MCF 10A (cell line): ENCODE measurements around the gene LRRFIP2. TPM values are rescaled to one million over a fixed set of nuclear protein-coding genes. Genes with fewer than 3 reads are reported as not detected.

ENCODE experiments used
- BruUV-seq: library from RNA; stranded (reverse); fragments of 400-500 nt; replicated peaks from 2 replicates; lab custom pipeline; 2021; lab: Mats Ljungman, UMichigan
- CTCF ChIA-PET: fragments of 300-600 bp; sonication (Branson Sonifier 250); formaldehyde crosslinking; extraction: SDS; loops from one replicate; lab custom pipeline; 2021; ENCODE audit warnings: antibody characterized with exemption, inconsistent platforms; lab: Yijun Ruan, JAX
- POLR2A ChIA-PET: fragments of 300-600, 350-650 bp; sonication (Branson Sonifier 250); formaldehyde crosslinking; extraction: SDS; loops from one replicate; lab custom pipeline; 2020; ENCODE audit warnings: antibody characterized with exemption, inconsistent platforms; lab: Yijun Ruan, JAX
- DNase-seq: peaks from one replicate; pipeline ENCODE4 v3.0.0-alpha.2; 2018; ENCODE audit not compliant: unreplicated experiment
- H3K27ac Mint-ChIP-seq: one replicate; pipeline ENCODE4 v1.8.0; 2022; ENCODE audit warnings: mild to moderate bottlenecking, low read depth, mixed read lengths; ENCODE audit not compliant: unreplicated experiment
- H3K27me3 Mint-ChIP-seq: one replicate; pipeline ENCODE4 v1.8.0; 2022; ENCODE audit warnings: mixed read lengths; ENCODE audit not compliant: insufficient read depth, unreplicated experiment
- H3K36me3 Mint-ChIP-seq: one replicate; pipeline ENCODE4 v1.8.0; 2022; ENCODE audit warnings: mild to moderate bottlenecking, moderate library complexity, mixed read lengths; ENCODE audit not compliant: insufficient read depth, unreplicated experiment
- H3K4me1 Mint-ChIP-seq: one replicate; pipeline ENCODE4 v1.8.0; 2022; ENCODE audit warnings: mixed read lengths; ENCODE audit not compliant: insufficient read depth, unreplicated experiment
- H3K4me3 Mint-ChIP-seq: one replicate; pipeline ENCODE4 v1.8.0; 2022; ENCODE audit warnings: mild to moderate bottlenecking, moderate library complexity, mixed read lengths; ENCODE audit not compliant: unreplicated experiment
- H3K9me3 Mint-ChIP-seq: one replicate; pipeline ENCODE4 v1.8.0; 2022; ENCODE audit warnings: mixed read lengths; ENCODE audit not compliant: unreplicated experiment
- intact Hi-C: fragments of 100-400 bp; cut with micrococcal nuclease; formaldehyde crosslinking; loops from 2 replicates; pipeline ENCODE4 v1.14.1; 2022
- total RNA-seq: library from RNA; stranded (reverse); gene quantifications from 2 replicates; pipeline ENCODE4 v1.2.3, GENCODE V29; 2022
- TF ChIP-seq, protein P1 (sequence below): fragments of 200-600 bp; IDR thresholded peaks from one replicate; pipeline ENCODE4 v1.8.0; 2022; ENCODE audit warnings: antibody characterized with exemption, mild to moderate bottlenecking; ENCODE audit not compliant: unreplicated experiment

The LRRFIP2 gene
- total RNA-seq, 1 experiment from 2014 or later, result 76.6 TPM

DNA sequence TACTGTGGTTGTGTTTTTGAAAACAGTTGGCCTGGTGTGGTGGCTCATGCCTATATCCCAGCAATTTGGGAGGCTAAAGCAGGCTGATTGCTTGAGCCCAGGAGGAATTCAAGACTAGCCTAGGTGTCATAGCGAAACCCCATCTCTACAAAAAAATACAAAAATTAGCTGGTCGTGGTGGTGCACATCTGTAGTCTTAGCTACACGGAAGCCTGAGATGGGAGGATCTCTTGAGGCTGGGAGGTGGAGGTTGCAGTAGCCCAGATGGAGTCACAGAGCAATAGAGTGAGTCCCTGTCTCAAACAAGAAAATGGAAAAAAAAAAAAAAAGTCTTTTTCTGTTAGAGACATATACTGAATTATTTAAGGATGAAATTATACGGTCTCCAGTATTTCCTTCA is 14.7 kb upstream of the LRRFIP2 start:
- intact Hi-C loops, result no loop called here
- POLR2A ChIA-PET, result no interaction called here
- H3K4me3 Mint-ChIP-seq, result no peak overlapping the region
- no TSS peak for BruUV-seq
- CTCF ChIA-PET, result no interaction called here
- TF ChIP-seq, protein P1, sequence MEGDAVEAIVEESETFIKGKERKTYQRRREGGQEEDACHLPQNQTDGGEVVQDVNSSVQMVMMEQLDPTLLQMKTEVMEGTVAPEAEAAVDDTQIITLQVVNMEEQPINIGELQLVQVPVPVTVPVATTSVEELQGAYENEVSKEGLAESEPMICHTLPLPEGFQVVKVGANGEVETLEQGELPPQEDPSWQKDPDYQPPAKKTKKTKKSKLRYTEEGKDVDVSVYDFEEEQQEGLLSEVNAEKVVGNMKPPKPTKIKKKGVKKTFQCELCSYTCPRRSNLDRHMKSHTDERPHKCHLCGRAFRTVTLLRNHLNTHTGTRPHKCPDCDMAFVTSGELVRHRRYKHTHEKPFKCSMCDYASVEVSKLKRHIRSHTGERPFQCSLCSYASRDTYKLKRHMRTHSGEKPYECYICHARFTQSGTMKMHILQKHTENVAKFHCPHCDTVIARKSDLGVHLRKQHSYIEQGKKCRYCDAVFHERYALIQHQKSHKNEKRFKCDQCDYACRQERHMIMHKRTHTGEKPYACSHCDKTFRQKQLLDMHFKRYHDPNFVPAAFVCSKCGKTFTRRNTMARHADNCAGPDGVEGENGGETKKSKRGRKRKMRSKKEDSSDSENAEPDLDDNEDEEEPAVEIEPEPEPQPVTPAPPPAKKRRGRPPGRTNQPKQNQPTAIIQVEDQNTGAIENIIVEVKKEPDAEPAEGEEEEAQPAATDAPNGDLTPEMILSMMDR, result no peak
- peaks cover under 1% of the 10 kb centered on the region for H3K4me1 Mint-ChIP-seq
- no peaks in the 10 kb centered on the region for H3K36me3 Mint-ChIP-seq
- DNase-seq, result no peak
- H3K9me3 Mint-ChIP-seq, result no peaks in the 10 kb centered on the region
- no peaks in the 10 kb centered on the region for H3K27me3 Mint-ChIP-seq
- H3K27ac Mint-ChIP-seq, result no peak overlapping the region

- TF ChIP-seq, protein P1, result no peak
- peak overlapping the region; percentile 68 for H3K27ac Mint-ChIP-seq
- ChIA-PET POLR2A (interaction anchor here (0.6 to 3.1 kb wide), 8 partner anchors 14 to 273 kb away, joined by 3 to 17 read pairs (median 6); partner anchors contain the start of genes EPM2AIP1 and MLH1), CTCF (interaction anchor here (2.5 kb wide), 1 partner anchor 30 kb away, joined by 9 read pairs; no protein-coding TSS in a partner anchor)
- H3K4me3 Mint-ChIP-seq, result peak overlapping the region; percentile 56
- peaks cover 31% of the 10 kb centered on the region for H3K4me1 Mint-ChIP-seq
- no peaks in the 10 kb centered on the region for H3K27me3 Mint-ChIP-seq
- H3K36me3 Mint-ChIP-seq, result peaks cover 4% of the 10 kb centered on the region
- no peak for DNase-seq
- TSS peak; percentile 29 for BruUV-seq
- H3K9me3 Mint-ChIP-seq, result no peaks in the 10 kb centered on the region
- intact Hi-C loops, result no loop called here
Observed at GRCh38 chr3:37183976-37184375, 9.6 kb upstream of the LRRFIP2 start.

- ChIA-PET POLR2A (interaction anchor here (0.6 to 3.1 kb wide), 9 partner anchors 14 to 272 kb away, joined by 3 to 17 read pairs (median 6); partner anchors contain the start of genes EPM2AIP1 and MLH1), CTCF (interaction anchor here (0.6 to 2.5 kb wide), 3 partner anchors 30 to 1973 kb away, joined by 3 to 9 read pairs (median 5); no protein-coding TSS in a partner anchor)
- intact Hi-C loops, result no loop called here
- H3K9me3 Mint-ChIP-seq, result no peaks in the 10 kb centered on the region
- TF ChIP-seq, protein P1, result no peak
- BruUV-seq, result no TSS peak
- peak; percentile 94 for DNase-seq
- peak overlapping the region; percentile 56 for H3K4me3 Mint-ChIP-seq
- peaks cover 4% of the 10 kb centered on the region for H3K36me3 Mint-ChIP-seq
- H3K4me1 Mint-ChIP-seq, result peaks cover 31% of the 10 kb centered on the region
- peak overlapping the region; percentile 68 for H3K27ac Mint-ChIP-seq
- H3K27me3 Mint-ChIP-seq, result no peaks in the 10 kb centered on the region
Observed at GRCh38 chr3:37183375-37183831, 9.0 kb upstream of the LRRFIP2 start.

DNA sequence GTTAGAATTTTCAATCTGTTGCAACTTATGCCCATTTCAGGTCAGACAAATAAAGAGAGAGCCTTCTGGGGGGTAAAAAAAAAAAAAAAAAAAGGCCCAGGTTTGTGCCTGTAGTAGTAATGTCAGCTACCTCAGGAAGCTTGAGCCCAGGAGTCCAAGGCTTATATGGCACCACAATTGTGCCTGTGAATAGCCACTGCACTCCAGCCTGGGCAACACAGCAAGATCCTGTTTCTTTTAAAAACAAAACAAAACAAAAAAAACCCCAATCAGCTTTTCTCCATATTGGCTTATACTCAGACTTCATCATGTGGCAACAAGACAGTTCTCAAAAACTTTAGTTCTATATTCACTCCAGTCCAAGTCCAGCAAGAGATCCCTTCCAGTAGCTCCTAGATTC is 8.4 kb upstream of the LRRFIP2 start:
- no TSS peak for BruUV-seq
- Mint-ChIP-seq H3K27me3 (no peaks in the 10 kb centered on the region), H3K9me3 (no peaks in the 10 kb centered on the region), H3K4me3 (no peak overlapping the region), H3K4me1 (peaks cover 35% of the 10 kb centered on the region), H3K36me3 (peaks cover 4% of the 10 kb centered on the region), H3K27ac (peak overlapping the region; percentile 68)
- intact Hi-C loops, result no loop called here
- DNase-seq, result no peak
- TF ChIP-seq, protein P1, result no peak
- ChIA-PET POLR2A (interaction anchor here (1.1 to 3.1 kb wide), 8 partner anchors 13 to 190 kb away, joined by 3 to 17 read pairs (median 6); partner anchors contain the start of genes EPM2AIP1 and MLH1), CTCF (interaction anchor here (0.6 to 2.5 kb wide), 6 partner anchors 15 to 1974 kb away, joined by 3 to 9 read pairs (median 3); no protein-coding TSS in a partner anchor)
